ENCODE results near the gene RAB8A.
"Not testable (repeated sequence)": the region's sequence is repeated elsewhere in the genome, so short reads cannot be mapped to it uniquely, and the experiment has no call there.

Gene RAB8A

DNA sequence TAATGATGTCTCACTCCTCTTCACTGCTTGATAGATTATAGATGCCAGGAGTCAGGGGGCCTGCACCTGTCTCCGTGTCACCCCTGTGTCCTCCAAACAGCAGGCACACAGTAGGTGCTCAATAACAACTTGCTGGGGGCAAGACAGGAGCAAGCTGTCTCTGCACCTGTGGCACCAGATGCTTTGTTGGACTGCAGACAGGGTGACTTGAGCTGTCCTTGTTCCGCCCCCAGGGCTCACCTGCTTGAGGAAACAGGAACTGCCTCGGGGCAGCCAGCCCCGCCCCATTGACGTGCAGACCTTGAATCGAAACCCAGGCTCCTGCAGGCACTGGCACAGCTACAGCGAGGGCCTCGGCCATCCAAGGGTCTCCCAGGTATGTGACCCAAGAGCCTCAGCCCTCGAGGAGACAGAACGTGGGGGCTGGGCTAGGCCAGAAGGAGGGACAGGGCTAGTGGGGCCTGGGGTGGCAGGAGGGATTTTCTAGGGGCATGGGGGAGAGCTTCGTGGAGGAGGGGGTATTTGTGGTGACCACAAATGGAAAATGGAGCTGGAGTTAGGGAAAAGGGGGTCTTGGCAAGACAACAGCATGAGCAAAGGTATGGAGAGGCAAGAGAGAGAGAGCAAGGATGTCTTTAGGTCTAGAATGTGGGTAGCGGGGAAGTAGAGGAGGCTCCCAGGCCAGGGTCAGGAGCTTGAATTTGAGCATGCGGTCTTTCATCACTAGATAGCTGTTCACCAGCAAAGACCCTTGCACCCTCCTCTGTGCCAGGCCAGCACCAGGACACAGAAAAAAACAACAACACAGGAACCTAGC, 31.9 kb downstream of the RAB8A start, which contains the start of gene HSH2D:
Gene HSH2D (plus strand): TSS at position 287 of the 817 bp plus-strand sequence. CDS start 5,066 bp downstream, outside the sequence.
- DNase-seq, result no peak

DNA sequence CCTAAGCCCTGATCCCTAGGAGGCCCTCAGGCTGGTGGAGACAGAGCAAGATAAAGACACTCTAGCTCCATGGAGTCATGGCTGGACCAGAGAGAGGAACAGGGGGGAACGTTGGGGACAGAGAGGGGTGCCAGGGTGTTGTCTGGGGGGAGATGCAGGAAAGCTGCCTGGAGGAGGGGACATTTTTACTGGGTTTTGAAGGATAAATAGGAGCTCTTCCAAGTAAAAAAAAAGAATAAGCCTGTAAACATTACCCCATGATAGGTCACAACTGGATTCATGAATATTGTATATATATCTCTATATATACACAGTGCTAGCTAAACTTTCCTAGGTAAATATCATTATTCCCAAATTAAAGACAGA, 32.5 kb downstream of the RAB8A start:
- DNase-seq, result no peak

DNA sequence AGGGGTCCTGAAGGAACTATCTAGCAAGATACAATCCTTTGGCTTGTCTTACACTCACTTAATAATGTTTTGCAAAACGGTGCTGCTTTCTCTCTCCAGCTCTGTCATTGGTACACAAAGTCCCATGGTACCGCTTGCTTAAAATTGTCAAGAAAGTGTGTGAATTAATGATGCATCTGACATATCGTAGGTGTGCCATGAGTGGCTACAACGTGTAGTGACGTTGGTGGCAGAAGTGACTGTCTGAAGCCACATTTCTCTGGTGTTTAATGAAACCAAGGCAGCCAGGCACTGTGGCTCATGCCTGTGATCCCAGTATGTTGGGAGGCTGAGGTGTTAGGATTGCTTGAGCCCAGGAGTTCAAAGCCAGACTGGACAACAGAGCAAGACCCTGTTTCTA, 34.4 kb downstream of the RAB8A start:
- no peak for DNase-seq

DNA sequence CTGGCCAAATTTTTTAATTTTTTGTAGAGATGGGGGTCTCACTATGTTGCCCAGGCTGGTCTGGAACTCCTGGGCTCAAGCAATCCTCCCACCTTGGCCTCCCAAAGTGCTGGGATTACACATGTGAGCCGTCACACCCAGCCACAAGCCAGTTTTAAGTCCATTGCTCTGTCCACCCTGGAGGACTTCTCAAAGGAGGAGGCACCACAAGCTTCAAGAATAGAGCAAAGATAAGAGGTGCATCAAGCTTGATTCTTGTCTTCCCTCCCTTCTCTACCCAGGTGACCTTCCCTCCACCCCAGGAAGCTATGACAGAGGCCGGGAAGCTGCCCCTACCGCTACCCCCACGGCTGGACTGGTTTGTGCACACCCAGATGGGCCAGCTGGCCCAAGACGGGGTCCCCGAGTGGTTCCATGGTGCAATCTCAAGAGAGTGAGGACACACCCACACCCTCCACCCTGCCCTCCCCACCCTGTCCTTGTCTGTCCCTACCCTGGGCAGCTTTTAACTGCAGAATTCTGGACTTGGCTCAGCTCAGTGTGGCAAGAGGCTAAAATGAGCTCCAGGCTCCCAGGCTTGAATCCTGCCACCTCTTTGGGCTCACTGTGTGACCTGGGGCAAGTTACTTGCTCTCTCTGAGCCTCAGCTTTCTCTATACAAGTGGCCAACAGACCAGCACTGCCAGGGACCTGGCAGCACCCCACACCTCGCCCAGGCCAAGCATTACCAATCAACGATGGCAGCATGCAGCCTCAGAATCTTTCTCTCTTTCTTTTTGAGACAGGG, 36.9 kb downstream of the RAB8A start:
- DNase-seq, result no peak

DNA sequence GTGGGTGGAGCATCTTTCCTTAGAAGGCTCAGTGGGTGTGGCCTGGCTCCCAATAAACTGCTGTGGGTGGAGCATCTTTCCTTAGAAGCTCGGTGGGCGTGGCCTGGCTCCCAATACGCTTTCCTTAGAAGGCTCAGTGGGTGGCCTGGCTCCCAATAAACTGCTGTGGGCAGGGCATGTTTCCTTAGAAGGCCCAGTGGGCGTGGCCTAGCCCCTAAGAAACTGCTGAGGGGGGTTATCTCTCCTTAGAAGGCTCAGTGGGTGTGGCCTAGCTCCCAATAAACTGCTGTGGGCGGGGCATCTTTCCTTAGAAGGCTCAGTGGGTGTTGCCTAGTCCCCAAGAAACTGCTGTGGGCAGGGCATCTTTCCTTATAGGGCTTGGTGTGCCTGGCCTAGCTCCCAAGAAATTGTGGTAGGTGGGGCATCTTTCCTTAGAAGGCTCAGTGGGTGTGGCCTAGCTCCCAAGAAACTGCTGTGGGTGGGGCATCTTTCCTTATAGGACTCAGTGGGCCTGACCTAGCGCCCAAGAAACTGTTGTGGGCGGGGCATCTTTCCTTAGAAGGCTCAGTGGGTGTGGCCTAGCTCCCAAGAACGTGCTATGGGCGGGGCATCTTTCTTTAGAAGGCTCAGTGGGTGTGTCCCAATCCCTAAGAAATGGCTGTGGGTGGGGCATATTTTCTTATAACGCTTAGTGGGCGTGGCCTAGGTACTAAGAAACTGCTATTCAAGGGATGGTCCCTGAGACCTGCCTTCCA, 42.1 kb downstream of the RAB8A start:
- DNase-seq, result no peak

DNA sequence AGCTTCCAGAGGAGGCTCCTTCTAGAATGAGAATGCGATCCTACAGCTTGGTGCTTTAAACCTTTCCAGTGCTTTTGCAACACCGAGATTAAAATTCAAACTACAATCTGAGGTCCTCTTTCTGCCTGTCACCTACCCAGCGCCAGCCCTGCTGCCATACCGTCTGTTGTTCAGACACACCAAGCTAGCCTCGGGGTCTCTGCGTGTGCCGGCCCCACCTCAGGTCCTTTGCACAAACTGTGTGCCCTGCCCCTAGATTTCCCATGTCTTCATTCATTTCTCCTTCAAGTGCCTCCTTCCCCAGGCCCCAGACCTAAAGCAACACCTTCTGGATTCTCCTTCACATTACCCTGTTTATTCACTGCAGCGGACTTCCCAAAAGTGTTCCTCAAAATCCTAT, 42.9 kb downstream of the RAB8A start:
- no peak for DNase-seq

DNA sequence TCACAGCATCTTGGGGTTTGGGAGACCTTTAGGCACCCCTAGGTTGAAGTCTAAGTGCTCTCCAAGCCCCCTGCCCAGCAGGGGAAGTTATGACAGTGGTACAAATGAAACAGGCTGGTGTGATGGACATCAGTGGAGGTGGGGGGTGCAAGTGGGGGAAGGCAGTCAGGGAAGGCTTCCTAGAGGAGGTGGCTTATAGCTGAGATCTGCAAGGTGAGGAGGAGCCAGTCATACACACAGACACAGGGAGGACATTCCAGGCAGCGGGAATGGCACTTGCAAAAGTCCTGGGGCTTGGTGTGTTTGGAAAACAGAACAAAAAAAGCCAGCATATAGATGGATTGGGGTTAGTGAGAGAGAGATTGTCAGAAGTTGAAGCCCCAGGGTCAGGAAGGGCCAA, 43.4 kb downstream of the RAB8A start:
- no peak for DNase-seq

DNA sequence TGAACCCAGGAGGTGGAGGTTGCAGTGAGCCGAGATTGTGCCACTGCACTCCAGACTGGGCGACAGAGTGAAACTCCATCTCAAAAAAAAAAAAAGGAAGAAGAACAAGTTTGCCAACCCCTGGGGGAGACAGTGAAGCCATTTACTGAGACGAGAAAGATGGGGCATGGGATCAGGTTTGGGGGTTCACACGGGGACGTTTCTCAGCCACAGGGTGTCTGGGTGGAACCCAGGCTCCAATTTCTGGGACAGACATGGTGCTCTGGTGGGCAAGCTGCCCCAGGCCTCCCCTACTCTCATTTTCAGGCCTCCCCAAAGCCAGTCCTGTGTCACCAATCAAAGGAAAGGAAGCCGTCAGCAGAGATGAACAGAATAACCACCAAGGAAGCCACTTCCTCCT, 45.2 kb downstream of the RAB8A start:
- no peak for DNase-seq

DNA sequence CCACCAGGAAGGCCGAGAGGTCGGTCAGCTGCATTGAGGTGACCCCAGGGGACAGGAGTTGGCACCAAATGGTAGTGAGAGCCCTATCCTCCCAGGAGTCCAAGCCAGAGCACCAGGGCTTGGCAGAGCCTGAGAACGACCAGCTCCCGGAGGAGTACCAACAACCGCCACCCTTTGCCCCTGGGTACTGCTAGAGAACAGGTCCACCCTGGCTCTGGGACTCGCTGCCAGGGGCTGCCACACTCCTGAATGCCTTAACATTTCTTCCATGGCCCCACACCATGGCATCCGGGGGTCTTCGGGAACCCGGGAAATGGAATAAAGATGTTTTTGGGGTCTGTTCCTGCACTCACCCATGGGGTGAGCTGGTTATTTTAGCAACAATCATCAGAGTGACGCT, 45.9 kb downstream of the RAB8A start:
- DNase-seq, result no peak

DNA sequence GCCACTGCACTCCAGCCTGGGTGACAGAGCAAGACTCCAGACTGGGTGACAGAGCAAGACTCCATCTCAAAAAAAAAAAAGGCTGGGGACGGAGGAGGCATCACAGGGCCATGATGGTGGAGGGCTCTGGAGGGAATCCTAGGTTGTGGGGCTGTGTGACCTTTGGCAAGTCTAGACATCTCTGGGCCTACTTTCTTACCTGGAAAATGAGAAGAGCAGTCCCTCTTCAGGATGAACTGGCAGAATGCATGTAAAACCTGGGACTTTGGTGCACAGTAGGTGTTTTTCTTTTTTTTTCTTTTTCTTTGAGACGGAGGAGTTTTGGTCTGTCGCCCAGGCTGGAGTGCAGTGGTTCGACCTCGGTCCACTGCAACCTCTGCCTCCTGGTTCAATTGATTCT, 48.0 kb downstream of the RAB8A start:
- no peak for DNase-seq

DNA sequence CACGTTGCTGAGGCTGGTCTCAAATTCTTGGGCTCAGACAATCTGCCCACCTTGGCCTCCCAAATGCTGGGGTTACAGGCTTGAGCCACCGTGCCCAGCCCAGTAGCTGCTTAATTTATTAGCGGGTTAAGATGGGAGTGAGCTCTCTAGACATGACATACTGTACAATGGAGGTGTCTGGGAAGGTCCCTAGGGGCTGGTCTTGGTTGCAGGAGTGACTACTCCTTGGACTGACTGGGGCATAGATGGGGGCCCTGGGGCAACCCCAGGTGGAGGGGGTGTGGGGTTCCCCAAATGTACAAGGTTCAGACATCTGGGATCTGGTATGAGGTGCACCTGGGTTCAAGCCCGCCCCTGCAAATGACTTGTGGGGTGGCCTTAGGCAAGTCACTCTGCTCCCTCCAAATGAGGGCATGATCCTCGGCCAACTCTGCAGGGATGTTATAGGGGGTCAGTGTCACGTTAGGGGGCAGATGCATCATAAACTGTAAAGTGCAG, 48.8 kb downstream of the RAB8A start:
- no peak for DNase-seq

DNA sequence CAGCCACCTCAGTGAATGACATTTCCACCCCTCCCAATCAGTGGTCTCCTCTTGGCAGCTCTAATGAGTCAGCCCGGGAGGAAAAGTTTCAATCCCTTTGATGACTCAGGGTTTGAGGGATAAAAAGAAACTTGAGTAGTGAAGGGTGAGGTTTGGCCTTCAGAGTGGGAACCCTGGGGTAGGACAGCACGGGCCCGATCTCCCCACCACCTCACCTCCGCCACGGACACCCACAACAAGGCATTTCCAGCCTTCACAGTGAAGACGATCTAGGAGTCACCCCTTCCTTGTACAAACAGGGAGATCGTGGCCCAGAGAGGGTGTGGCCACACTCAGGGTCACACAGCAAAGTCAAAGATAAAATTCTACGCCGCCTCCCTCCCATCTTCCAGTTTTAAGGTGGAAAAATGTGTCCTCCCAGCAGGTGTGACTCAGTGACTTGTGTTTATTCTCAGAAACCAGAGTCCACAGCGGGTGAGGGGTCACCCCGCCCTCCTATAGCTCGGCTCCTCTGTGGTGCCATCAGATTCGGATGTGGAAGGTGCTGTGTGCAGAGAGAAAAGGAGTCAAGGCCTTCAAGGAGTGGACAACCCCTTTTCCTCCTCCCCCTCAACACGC, 49.4 kb downstream of the RAB8A start:
- no peak for DNase-seq

DNA sequence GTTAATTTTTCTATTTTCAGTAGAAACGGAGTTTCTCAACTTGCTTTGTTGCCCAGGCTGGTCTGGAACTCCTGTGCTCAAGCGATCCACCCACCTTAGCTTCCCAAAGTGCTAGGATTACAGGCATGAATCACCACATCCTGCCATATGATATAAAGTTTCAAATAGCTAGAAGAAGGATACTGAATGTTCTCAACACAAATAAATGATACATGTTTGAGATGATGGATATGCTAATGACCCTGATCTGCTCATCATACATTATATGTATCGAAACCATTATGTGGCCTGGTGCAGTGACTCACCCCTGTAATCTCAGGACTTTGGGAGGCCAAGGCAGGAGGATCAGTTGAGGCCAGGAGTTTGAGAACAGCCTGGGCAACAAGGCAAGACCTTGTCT, 50.2 kb downstream of the RAB8A start:
- no peak for DNase-seq

DNA sequence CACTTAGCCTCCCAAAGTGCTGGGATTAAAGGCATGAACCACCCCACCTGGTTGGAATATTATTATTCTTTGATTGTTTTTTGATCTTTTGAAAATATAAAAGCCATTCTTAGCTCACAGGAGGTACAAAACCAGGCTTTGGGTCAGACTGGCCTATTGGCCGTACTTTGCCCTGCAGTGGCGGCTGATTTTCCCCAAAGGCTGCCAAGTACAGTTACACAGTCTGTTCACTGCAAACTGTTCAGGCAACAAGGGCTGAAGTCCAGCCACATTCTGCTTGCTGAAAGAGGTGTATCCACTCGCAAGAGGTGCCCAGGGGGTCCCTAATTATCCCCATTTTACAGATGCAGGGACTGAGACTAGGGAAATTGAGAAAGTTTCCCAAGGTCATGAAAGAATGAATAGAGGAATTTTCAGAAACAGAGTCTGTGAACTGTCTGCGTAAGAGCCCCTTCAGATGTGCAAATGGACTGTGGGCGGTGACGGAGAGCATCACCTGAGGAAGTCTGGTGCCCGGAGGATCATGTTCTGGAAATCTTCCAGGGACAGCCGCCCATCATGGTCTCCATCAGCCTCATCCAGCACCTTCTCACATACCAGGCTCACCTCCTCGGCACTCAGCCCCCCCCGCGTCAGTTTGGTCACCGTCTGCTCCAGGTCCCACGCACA, 52.7 kb downstream of the RAB8A start:
- no peak for DNase-seq

DNA sequence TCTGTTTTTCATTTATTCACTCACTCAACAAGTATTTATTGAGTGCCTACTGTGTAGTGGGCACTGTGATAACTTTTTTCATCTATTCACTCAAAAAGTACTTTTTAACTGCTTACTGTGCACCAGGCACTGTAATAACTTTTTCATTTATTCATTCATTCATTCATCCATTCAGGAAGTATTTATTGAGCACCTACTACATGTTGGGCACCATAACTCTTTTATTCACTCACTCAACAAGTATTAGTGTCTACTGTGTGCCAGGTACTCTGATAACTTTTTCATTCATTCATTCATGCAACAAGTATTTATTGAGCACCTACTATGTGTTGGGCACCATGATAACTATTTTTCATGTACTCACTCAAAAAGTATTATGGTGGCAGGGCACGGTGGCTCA, 54.7 kb downstream of the RAB8A start:
- no peak for DNase-seq

DNA sequence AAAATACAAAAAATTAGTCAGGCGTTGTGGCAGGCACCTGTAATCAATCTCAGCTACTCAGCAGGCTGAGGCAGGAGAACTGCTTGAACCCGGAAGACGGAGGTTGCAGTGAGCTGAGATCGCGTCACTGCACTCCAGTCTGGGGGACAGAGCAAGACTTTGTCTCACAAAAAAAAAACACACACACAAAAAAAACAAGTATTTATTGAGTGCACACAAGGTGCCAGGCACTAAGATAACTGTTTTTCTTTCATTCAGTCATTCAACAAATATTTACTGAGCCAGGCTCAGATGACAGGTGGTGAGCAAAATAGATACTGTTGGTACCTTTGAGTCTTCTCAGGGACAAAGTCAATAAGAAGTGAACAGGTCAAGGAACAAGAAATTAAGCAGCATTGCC, 55.4 kb downstream of the RAB8A start:
- no peak for DNase-seq

DNA sequence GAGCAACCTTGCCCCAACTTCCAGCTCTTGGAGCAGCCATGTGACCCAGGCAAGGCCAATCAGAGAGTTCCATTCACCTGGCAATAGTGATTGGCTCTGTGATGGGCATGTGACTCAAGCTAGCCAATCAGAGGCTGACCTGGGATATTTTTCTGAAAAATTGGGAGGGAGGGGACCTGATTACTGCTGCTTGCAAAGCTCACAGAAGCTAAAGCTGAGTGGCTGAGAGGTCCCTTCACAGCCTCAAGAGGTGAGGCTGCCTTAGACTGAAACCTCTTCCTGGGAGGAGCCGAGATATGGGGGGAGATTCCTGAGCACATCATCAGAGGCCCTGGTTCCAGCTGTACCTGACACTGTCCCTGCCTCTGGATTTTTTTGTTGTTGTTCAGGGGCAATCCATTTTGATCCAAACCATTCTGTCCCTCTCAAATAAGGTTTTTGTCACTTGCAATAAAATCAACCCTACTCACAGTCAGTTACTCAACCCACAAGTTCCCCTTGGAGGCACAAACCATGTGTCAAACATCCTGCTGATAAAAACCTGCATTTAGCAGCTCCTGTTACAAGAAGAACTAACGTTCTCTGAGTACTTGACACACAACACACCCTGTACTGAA, 56.9 kb downstream of the RAB8A start:
- DNase-seq, result no peak

DNA sequence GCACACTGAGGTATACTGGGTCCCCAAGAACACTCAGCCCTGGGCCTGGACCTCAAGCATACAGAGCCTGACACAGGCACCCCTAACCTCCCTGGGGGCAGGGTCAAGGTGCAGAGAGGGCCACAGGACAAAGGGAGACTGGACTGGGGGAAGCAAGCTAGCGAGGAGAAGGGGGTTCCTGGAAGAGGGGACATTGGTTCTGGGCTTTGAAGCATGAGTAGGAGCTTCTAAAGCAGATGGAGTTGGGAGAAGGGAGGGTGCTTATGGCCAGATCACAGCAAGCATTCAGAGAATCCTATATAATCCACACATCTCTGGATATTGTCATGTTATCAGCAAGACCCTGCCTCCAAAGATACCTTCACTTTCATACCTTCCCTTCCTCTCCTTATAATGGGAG, 58.4 kb downstream of the RAB8A start:
- no peak for DNase-seq

DNA sequence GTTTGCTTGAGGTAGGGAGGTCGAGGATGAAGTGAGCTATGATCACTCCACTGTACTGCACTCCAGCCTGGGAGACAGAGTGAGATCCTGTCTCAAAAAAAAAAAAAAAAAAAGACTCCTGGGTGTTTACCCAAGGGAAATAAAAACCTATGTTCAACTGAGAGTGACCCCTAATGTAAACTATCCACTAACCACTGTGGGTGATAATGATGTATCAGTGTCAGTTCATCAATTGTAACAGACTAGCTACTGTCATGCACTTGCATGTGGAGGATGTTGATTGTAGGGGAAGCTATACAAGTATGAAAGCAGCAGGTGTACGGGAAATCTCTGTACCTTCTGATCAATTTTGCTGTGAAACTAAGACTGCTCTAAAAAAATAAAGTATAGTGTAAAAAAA, 64.3 kb downstream of the RAB8A start:
- DNase-seq, result no peak

DNA sequence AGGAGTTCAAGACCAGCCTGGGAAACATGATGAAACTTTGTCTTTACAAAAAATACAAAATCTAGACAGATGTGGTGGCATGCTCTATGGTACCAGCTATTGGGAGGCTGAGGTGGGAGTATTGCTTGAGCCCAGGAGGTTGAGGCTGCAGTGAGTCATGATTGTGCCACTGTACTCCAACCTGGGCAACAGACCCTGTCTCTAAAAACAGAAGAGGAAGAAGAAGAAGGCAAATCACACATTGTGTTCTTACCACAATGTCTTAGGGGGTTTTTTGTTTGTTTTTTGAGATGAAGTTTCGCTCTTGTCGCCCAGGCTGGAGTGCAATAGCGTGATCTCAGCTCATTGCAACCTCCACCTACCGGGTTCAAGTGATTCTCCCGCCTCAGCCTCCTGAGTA, 67.2 kb downstream of the RAB8A start:
- not testable (repeated sequence) for DNase-seq

DNA sequence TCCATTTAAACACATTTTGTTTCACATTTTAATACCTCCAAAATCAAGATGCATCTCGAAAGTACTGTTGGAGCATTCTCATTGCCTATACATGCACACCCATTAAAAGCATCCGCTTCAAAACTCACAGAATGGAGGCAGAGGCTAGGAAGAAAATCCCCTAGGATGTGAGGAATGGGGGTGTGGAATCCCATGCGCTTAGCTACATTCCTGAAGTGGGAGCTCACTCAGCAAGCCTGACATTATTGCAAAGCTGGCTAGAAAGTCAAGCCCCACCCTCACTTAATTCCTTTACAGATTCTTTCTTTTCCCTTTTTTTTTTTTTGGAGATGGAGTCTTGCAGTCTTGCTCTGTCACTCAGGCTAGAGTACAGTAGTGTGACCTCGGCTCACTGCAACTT, 68.9 kb downstream of the RAB8A start:
- DNase-seq, result no peak

All from NCI-H446 treated with DMSO at 0.1 percent for 48 hours (cell line).